ENCODE results near the gene RNASE12.

RNASE12 gene

GRCh38 chr14:20609215-20610001, 18.2 kb upstream of the RNASE12 start (continued):
- TF ChIP-seq ZNF473 (tag by site-specific recombination; IDR thresholded peaks at IDR 0.05) (no peak), ZBTB44 (tag by site-specific recombination; IDR thresholded peaks at IDR 0.05) (no peak), ZBTB20 (tag by site-specific recombination; IDR thresholded peaks at IDR 0.05) (peak; percentile 26; the same call in 1 of the 2 replicates), ZNF112 (tag by site-specific recombination; IDR thresholded peaks at IDR 0.05) (no peak), ZFP41 (tag by site-specific recombination; IDR thresholded peaks at IDR 0.05; ENCODE audit: borderline replicate concordance) (no peak), ZSCAN23 (tag by site-specific recombination; IDR thresholded peaks at IDR 0.05) (no peak), ZNF10 (tag by site-specific recombination; IDR thresholded peaks at IDR 0.05) (no peak), ZNF621 (tag by site-specific recombination; IDR thresholded peaks at IDR 0.05) (no peak), ZNF248 (tag by site-specific recombination; IDR thresholded peaks at IDR 0.05) (no peak), SP7 (tag by site-specific recombination; IDR thresholded peaks at IDR 0.05) (peak; percentile 73), PRDM2 (tag by site-specific recombination; IDR thresholded peaks at IDR 0.05; ENCODE audit: borderline replicate concordance) (no peak), YY1 (tag by site-specific recombination; IDR thresholded peaks at IDR 0.05) (peak; percentile 49; the same call in 1 of the 2 replicates), ZNF214 (tag by site-specific recombination; IDR thresholded peaks at IDR 0.05; ENCODE audit: borderline replicate concordance) (no peak), INSM2 (tag by site-specific recombination; IDR thresholded peaks at IDR 0.05) (0 out of 2 replicates have a peak, but pooled peaks have one; percentile 11), TCF7L2 (IDR thresholded peaks at IDR 0.05; ENCODE audit: borderline replicate concordance, low read depth, low read length) (no peak), ZNF561 (tag by site-specific recombination; IDR thresholded peaks at IDR 0.05; ENCODE audit: borderline replicate concordance) (peak; percentile 71), ZNF600 (tag by site-specific recombination; IDR thresholded peaks at IDR 0.05) (0 out of 2 replicates have a peak, but pooled peaks have one; percentile 13), ZNF658 (tag by site-specific recombination; IDR thresholded peaks at IDR 0.05) (no peak), GFI1B (tag by site-specific recombination; IDR thresholded peaks at IDR 0.05) (0 out of 2 replicates have a peak, but pooled peaks have one; percentile 32), ZXDB (tag by site-specific recombination; IDR thresholded peaks at IDR 0.05) (no peak), ZNF133 (tag by site-specific recombination; IDR thresholded peaks at IDR 0.05) (no peak), ZBTB21 (tag by site-specific recombination; IDR thresholded peaks at IDR 0.05) (peak; percentile 51; the same call in 1 of the 2 replicates), ZNF660 (tag by site-specific recombination; IDR thresholded peaks at IDR 0.05) (peak; percentile 91), ZNF146 (tag by site-specific recombination; IDR thresholded peaks at IDR 0.05) (no peak)
- TF ChIP-seq, protein P1, sequence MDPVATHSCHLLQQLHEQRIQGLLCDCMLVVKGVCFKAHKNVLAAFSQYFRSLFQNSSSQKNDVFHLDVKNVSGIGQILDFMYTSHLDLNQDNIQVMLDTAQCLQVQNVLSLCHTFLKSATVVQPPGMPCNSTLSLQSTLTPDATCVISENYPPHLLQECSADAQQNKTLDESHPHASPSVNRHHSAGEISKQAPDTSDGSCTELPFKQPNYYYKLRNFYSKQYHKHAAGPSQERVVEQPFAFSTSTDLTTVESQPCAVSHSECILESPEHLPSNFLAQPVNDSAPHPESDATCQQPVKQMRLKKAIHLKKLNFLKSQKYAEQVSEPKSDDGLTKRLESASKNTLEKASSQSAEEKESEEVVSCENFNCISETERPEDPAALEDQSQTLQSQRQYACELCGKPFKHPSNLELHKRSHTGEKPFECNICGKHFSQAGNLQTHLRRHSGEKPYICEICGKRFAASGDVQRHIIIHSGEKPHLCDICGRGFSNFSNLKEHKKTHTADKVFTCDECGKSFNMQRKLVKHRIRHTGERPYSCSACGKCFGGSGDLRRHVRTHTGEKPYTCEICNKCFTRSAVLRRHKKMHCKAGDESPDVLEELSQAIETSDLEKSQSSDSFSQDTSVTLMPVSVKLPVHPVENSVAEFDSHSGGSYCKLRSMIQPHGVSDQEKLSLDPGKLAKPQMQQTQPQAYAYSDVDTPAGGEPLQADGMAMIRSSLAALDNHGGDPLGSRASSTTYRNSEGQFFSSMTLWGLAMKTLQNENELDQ (tag by site-specific recombination; IDR thresholded peaks at IDR 0.05; ENCODE audit: low read depth) = no peak
- TF ChIP-seq, protein P2, sequence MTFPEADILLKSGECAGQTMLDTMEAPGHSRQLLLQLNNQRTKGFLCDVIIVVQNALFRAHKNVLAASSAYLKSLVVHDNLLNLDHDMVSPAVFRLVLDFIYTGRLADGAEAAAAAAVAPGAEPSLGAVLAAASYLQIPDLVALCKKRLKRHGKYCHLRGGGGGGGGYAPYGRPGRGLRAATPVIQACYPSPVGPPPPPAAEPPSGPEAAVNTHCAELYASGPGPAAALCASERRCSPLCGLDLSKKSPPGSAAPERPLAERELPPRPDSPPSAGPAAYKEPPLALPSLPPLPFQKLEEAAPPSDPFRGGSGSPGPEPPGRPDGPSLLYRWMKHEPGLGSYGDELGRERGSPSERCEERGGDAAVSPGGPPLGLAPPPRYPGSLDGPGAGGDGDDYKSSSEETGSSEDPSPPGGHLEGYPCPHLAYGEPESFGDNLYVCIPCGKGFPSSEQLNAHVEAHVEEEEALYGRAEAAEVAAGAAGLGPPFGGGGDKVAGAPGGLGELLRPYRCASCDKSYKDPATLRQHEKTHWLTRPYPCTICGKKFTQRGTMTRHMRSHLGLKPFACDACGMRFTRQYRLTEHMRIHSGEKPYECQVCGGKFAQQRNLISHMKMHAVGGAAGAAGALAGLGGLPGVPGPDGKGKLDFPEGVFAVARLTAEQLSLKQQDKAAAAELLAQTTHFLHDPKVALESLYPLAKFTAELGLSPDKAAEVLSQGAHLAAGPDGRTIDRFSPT (tag by site-specific recombination; IDR thresholded peaks at IDR 0.05) = peak; percentile 63; the same call in 1 of the 2 replicates

Measured in HEK293 (cell line).